Peyer's patch (tissue), 4 donors: ENCODE data around the gene CLINT1.

Experiments
- POLR2A ChIP-seq, 2 donors: fragments of 450-650 bp; IDR thresholded peaks; one replicate each; pipeline ENCODE4 v1.5.1; 2017; ENCODE audit warnings: antibody characterized with exemption in 2 of 2, mild to moderate bottlenecking in 2 of 2, moderate library complexity in 2 of 2
- TF ChIP-seq, protein P1 (sequence below), 6 experiments: fragments of 450-650 bp in 4 of 6; fragments of 200-600 bp in 2 of 6; sonication (generic) in 1 of 6; IDR thresholded peaks; one replicate each; pipeline ENCODE4 v1.5.1; 2017 to 2019; ENCODE audit warnings: antibody characterized with exemption in 6 of 6, mild to moderate bottlenecking in 3 of 6, moderate library complexity in 1 of 6

- TF ChIP-seq, protein P1, sequence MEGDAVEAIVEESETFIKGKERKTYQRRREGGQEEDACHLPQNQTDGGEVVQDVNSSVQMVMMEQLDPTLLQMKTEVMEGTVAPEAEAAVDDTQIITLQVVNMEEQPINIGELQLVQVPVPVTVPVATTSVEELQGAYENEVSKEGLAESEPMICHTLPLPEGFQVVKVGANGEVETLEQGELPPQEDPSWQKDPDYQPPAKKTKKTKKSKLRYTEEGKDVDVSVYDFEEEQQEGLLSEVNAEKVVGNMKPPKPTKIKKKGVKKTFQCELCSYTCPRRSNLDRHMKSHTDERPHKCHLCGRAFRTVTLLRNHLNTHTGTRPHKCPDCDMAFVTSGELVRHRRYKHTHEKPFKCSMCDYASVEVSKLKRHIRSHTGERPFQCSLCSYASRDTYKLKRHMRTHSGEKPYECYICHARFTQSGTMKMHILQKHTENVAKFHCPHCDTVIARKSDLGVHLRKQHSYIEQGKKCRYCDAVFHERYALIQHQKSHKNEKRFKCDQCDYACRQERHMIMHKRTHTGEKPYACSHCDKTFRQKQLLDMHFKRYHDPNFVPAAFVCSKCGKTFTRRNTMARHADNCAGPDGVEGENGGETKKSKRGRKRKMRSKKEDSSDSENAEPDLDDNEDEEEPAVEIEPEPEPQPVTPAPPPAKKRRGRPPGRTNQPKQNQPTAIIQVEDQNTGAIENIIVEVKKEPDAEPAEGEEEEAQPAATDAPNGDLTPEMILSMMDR (IDR thresholded peaks at IDR 0.05): no peak
- no peak for TF ChIP-seq POLR2A (IDR thresholded peaks at IDR 0.05)
These were observed 117.8 kb downstream of the CLINT1 start for GRCh38 chr5:157741131-157741530.
